ENCODE results near the gene KIF25.

KIF25 gene

GRCh38 chr6:168056892-168057527 lies 59.5 kb downstream of the KIF25 start:
- H3K4ac ChIP-seq (ENCODE audit: low read depth, low read length), result no peak overlapping the region
- no peak overlapping the region for H2AK5ac ChIP-seq (ENCODE audit: low read length)
- H2BK15ac ChIP-seq (replicated peaks; ENCODE audit: low read depth), result no peak overlapping the region
- no peaks in the 10 kb centered on the region for H3K4me1 ChIP-seq (ENCODE audit: control insufficient read depth, low read depth, low read length)
- H3K36me3 ChIP-seq (ENCODE audit: control insufficient read depth, insufficient read depth, low read length), result no peaks in the 10 kb centered on the region
- H3K79me2 ChIP-seq (ENCODE audit: control insufficient read depth, insufficient read depth, low read length), result no peaks in the 10 kb centered on the region
- no peak overlapping the region for H4K5ac ChIP-seq (ENCODE audit: low read length)
- H3K56ac ChIP-seq (ENCODE audit: low read length), result no peak overlapping the region
- H2BK120ac ChIP-seq (ENCODE audit: low read depth, low read length), result no peak overlapping the region
- no peak overlapping the region for H3K4me3 ChIP-seq (ENCODE audit: low read length)
- no peak overlapping the region for H3K18ac ChIP-seq (ENCODE audit: low read length)
- H3K27ac ChIP-seq (ENCODE audit: low read depth, low read length), result no peak overlapping the region
- no peaks in the 10 kb centered on the region for H3K27me3 ChIP-seq (ENCODE audit: insufficient read depth, low read length, poor library complexity)
- H3K4me2 ChIP-seq (ENCODE audit: low read length), result no peak overlapping the region
- no peak overlapping the region for H4K8ac ChIP-seq (ENCODE audit: low read depth, low read length)
- no peak overlapping the region for H2BK5ac ChIP-seq (ENCODE audit: low read length)
- H3K79me1 ChIP-seq (ENCODE audit: low read length), result no peaks in the 10 kb centered on the region
- DNase-seq, result no peak
- H3K23ac ChIP-seq (ENCODE audit: low read length), result no peak overlapping the region
- H3K9ac ChIP-seq (ENCODE audit: low read length), result no peak overlapping the region
- no CpG with 5 or more reads among the region's 24 CpGs for WGBS (ENCODE audit: extremely low coverage, insufficient coverage, low lambda C conversion rate)

GRCh38 chr6:168057836-168058235 lies 60.4 kb downstream of the KIF25 start:
- no peak overlapping the region for H4K8ac ChIP-seq (ENCODE audit: low read depth, low read length)
- H3K79me1 ChIP-seq (ENCODE audit: low read length), result no peaks in the 10 kb centered on the region
- no peaks in the 10 kb centered on the region for H3K27me3 ChIP-seq (ENCODE audit: insufficient read depth, low read length, poor library complexity)
- no peaks in the 10 kb centered on the region for H3K36me3 ChIP-seq (ENCODE audit: control insufficient read depth, insufficient read depth, low read length)
- no CpG with 5 or more reads among the region's 14 CpGs for WGBS (ENCODE audit: extremely low coverage, insufficient coverage, low lambda C conversion rate)
- H3K18ac ChIP-seq (ENCODE audit: low read length), result no peak overlapping the region
- no peak overlapping the region for H3K23ac ChIP-seq (ENCODE audit: low read length)
- H2AK5ac ChIP-seq (ENCODE audit: low read length), result no peak overlapping the region
- no peak overlapping the region for H4K5ac ChIP-seq (ENCODE audit: low read length)
- no peak overlapping the region for H3K9ac ChIP-seq (ENCODE audit: low read length)
- DNase-seq, result no peak
- no peak overlapping the region for H2BK5ac ChIP-seq (ENCODE audit: low read length)
- H3K4me2 ChIP-seq (ENCODE audit: low read length), result no peak overlapping the region
- no peak overlapping the region for H3K4me3 ChIP-seq (ENCODE audit: low read length)
- H2BK120ac ChIP-seq (ENCODE audit: low read depth, low read length), result no peak overlapping the region
- no peak overlapping the region for H3K56ac ChIP-seq (ENCODE audit: low read length)
- H3K4ac ChIP-seq (ENCODE audit: low read depth, low read length), result no peak overlapping the region
- H3K4me1 ChIP-seq (ENCODE audit: control insufficient read depth, low read depth, low read length), result no peaks in the 10 kb centered on the region
- H2BK15ac ChIP-seq (replicated peaks; ENCODE audit: low read depth), result no peak overlapping the region
- H3K27ac ChIP-seq (ENCODE audit: low read depth, low read length), result no peak overlapping the region
- no peaks in the 10 kb centered on the region for H3K79me2 ChIP-seq (ENCODE audit: control insufficient read depth, insufficient read depth, low read length)

- Histone ChIP-seq H2BK120ac (ENCODE audit: low read depth, low read length) (no peak overlapping the region), H3K27ac (ENCODE audit: low read depth, low read length) (no peak overlapping the region), H3K27me3 (ENCODE audit: insufficient read depth, low read length, poor library complexity) (no peaks in the 10 kb centered on the region), H3K9ac (ENCODE audit: low read length) (no peak overlapping the region), H3K4me1 (ENCODE audit: control insufficient read depth, low read depth, low read length) (no peaks in the 10 kb centered on the region), H4K8ac (ENCODE audit: low read depth, low read length) (no peak overlapping the region), H3K4me3 (ENCODE audit: low read length) (no peak overlapping the region), H3K36me3 (ENCODE audit: control insufficient read depth, insufficient read depth, low read length) (no peaks in the 10 kb centered on the region), H3K18ac (ENCODE audit: low read length) (no peak overlapping the region), H2AK5ac (ENCODE audit: low read length) (no peak overlapping the region), H2BK5ac (ENCODE audit: low read length) (no peak overlapping the region), H4K5ac (ENCODE audit: low read length) (no peak overlapping the region), H3K79me2 (ENCODE audit: control insufficient read depth, insufficient read depth, low read length) (no peaks in the 10 kb centered on the region), H3K4ac (ENCODE audit: low read depth, low read length) (no peak overlapping the region), H2BK15ac (replicated peaks; ENCODE audit: low read depth) (no peak overlapping the region), H3K56ac (ENCODE audit: low read length) (no peak overlapping the region), H3K79me1 (ENCODE audit: low read length) (no peaks in the 10 kb centered on the region), H3K23ac (ENCODE audit: low read length) (no peak overlapping the region), H3K4me2 (ENCODE audit: low read length) (no peak overlapping the region)
- WGBS (ENCODE audit: extremely low coverage, insufficient coverage, low lambda C conversion rate), result no CpG with 5 or more reads among the region's 30 CpGs
- DNase-seq, result peak; percentile 86
Observed at GRCh38 chr6:168058691-168059551, 61.5 kb downstream of the KIF25 start.

GRCh38 chr6:168060521-168060931 lies 63.1 kb downstream of the KIF25 start:
- H3K4me3 ChIP-seq (ENCODE audit: low read length), result no peak overlapping the region
- no peak overlapping the region for H3K23ac ChIP-seq (ENCODE audit: low read length)
- no peak overlapping the region for H2BK120ac ChIP-seq (ENCODE audit: low read depth, low read length)
- no peak overlapping the region for H4K5ac ChIP-seq (ENCODE audit: low read length)
- peak; percentile 72 for DNase-seq
- no peak overlapping the region for H2BK15ac ChIP-seq (replicated peaks; ENCODE audit: low read depth)
- no peaks in the 10 kb centered on the region for H3K36me3 ChIP-seq (ENCODE audit: control insufficient read depth, insufficient read depth, low read length)
- H3K4me1 ChIP-seq (ENCODE audit: control insufficient read depth, low read depth, low read length), result no peaks in the 10 kb centered on the region
- H3K4me2 ChIP-seq (ENCODE audit: low read length), result no peak overlapping the region
- no peak overlapping the region for H2AK5ac ChIP-seq (ENCODE audit: low read length)
- H3K27ac ChIP-seq (ENCODE audit: low read depth, low read length), result no peak overlapping the region
- no peak overlapping the region for H3K4ac ChIP-seq (ENCODE audit: low read depth, low read length)
- no peak overlapping the region for H3K9ac ChIP-seq (ENCODE audit: low read length)
- H2BK5ac ChIP-seq (ENCODE audit: low read length), result no peak overlapping the region
- H4K8ac ChIP-seq (ENCODE audit: low read depth, low read length), result no peak overlapping the region
- H3K79me1 ChIP-seq (ENCODE audit: low read length), result no peaks in the 10 kb centered on the region
- H3K79me2 ChIP-seq (ENCODE audit: control insufficient read depth, insufficient read depth, low read length), result no peaks in the 10 kb centered on the region
- no CpG with 5 or more reads among the region's 12 CpGs for WGBS (ENCODE audit: extremely low coverage, insufficient coverage, low lambda C conversion rate)
- H3K27me3 ChIP-seq (ENCODE audit: insufficient read depth, low read length, poor library complexity), result no peaks in the 10 kb centered on the region
- peak overlapping the region; percentile 50 for H3K56ac ChIP-seq (ENCODE audit: low read length)
- no peak overlapping the region for H3K18ac ChIP-seq (ENCODE audit: low read length)

GRCh38 chr6:168061269-168062210 lies 64.1 kb downstream of the KIF25 start:
- Histone ChIP-seq H3K9ac (ENCODE audit: low read length) (no peak overlapping the region), H3K4me1 (ENCODE audit: control insufficient read depth, low read depth, low read length) (no peaks in the 10 kb centered on the region)

More at GRCh38 chr6:168061269-168062210, 64.1 kb downstream of the KIF25 start:
- Histone ChIP-seq H4K5ac (ENCODE audit: low read length) (no peak overlapping the region), H3K4me3 (ENCODE audit: low read length) (no peak overlapping the region), H3K36me3 (ENCODE audit: control insufficient read depth, insufficient read depth, low read length) (no peaks in the 10 kb centered on the region), H3K79me2 (ENCODE audit: control insufficient read depth, insufficient read depth, low read length) (no peaks in the 10 kb centered on the region), H3K23ac (ENCODE audit: low read length) (peak overlapping the region; percentile 66), H3K56ac (ENCODE audit: low read length) (no peak overlapping the region), H3K4ac (ENCODE audit: low read depth, low read length) (no peak overlapping the region), H3K18ac (ENCODE audit: low read length) (no peak overlapping the region), H3K79me1 (ENCODE audit: low read length) (no peaks in the 10 kb centered on the region), H2BK5ac (ENCODE audit: low read length) (no peak overlapping the region), H2BK120ac (ENCODE audit: low read depth, low read length) (no peak overlapping the region), H3K27ac (ENCODE audit: low read depth, low read length) (no peak overlapping the region), H4K8ac (ENCODE audit: low read depth, low read length) (no peak overlapping the region), H2AK5ac (ENCODE audit: low read length) (no peak overlapping the region), H3K27me3 (ENCODE audit: insufficient read depth, low read length, poor library complexity) (no peaks in the 10 kb centered on the region), H3K4me2 (ENCODE audit: low read length) (no peak overlapping the region), H2BK15ac (replicated peaks; ENCODE audit: low read depth) (no peak overlapping the region)
- DNase-seq, result no peak
- WGBS (ENCODE audit: extremely low coverage, insufficient coverage, low lambda C conversion rate), result no CpG with 5 or more reads among the region's 29 CpGs

Measured in mesendoderm (in vitro differentiated cells).